LNCAP (cell line): ENCODE results near the gene NEURL1B.

Experiments
- CTCF ChIP-seq: fragments of 450-650 bp; IDR thresholded peaks from 2 replicates; pipeline ENCODE4 v1.5.1; 2017; ENCODE audit warnings: mild to moderate bottlenecking

The NEURL1B gene

GRCh38 chr5:172640822-172641358 is at the start of gene NEURL1B:
TSS of gene NEURL1B (plus strand) at chr5:172641263. CDS start at chr5:172641407, 144 bp downstream.
- no peak for TF ChIP-seq CTCF

DNA sequence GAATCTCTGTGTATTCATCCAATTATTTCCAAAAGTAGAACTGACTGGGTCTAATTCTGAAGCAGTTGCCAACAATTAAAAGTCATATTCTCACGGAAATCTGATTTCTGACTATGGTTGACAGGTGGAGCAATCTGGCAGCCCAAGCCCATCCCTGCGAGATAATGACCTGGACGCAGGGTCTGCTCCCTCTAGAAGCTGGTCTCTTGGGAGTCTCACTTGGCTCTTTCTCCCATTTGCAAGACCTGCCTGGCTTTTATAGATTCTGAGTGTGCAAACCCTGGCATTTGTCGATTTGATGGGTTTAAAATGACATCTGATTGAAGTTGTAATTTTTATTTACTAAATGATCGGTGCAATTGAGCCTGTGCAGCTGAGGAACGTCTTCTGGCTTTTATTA is 49.4 kb upstream of the NEURL1B start:
- TF ChIP-seq CTCF, result no peak

DNA sequence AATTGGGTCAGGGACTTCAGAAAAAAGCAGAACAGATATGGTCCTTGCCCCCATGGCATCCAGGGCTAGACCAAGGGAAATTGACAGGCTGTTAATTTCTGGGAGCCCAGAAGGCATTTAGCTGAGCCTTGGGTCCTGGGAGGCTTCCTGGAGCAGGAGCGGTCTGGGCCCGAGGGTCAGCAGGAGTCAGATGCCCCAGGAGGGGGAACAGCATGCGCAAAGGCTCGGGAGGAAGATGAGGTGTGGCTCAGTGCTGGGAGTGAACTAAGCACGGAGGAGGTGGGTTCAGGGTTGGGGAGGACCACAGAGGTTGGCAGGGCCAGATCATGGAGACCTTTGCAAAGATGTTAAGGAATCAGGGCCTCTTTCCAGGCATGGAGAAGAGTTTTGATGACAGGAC is 48.2 kb upstream of the NEURL1B start:
- TF ChIP-seq CTCF, result no peak

DNA sequence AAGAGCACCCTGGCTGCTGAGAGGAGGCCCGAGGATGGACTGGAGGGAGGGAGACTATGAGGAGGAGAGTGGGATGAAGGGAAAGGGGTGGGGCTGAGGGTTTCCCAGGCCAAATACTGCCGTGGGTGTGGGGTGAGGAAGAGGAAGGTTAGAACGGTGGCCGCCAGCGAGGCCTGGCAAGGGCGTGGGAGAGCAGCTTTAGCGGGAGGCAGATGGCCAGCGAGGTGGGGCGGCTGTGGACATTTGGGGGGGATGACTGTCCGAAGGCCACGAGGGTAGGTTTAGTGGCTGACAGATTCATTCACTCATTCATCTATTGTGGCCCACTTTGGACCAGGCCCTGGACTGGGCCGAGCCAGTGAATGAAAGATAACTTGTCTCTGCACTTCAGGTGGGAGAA is 47.8 kb upstream of the NEURL1B start:
- TF ChIP-seq CTCF, result no peak

DNA sequence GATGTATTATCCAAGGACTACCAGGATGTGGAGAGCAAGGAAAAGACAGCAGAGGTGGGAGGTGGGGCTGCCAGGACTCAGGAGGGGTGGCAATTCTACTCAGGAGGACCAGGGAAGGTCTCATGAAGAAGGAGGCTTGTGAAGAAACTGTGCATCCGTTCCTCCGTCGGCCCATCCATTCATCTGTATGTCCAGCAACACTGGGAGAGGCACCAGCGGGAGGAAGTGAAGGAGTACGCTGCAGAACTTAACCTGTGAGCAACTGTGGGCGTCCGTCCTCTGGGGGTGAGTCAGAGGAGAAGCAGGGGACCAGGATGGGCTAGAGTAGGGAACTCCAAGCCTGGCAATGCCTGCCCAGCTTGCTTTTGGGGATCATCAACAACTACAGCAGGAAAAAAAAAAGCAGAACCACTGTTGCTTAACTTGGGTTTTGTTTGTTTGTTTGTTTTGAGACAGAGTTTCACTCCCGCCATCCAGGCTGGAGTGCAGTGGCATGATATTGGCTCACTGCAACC is 47.3 kb upstream of the NEURL1B start:
- TF ChIP-seq CTCF, result no peak

GRCh38 chr5:172594431-172594830 is 46.6 kb upstream of the NEURL1B start:
- no peak for TF ChIP-seq CTCF

GRCh38 chr5:172594867-172595466 is 46.1 kb upstream of the NEURL1B start:
- no peak for TF ChIP-seq CTCF
